Neural crest cell (in vitro differentiated cells): ENCODE data around the gene PCNX2. TPM values are rescaled to one million over a fixed set of nuclear protein-coding genes. Genes with fewer than 3 reads are reported as not detected.

Source experiments
- DNase-seq: peaks from one replicate; pipeline ENCODE4 v3.0.0; 2021; ENCODE audit warnings: low read depth, mixed read lengths, low spot score
- H3K27ac Mint-ChIP-seq: one replicate; pipeline ENCODE4 v1.8.0; 2021; ENCODE audit warnings: mild to moderate bottlenecking, mixed read lengths; ENCODE audit not compliant: unreplicated experiment
- H3K27me3 Mint-ChIP-seq: 2 replicates; pipeline ENCODE4 v1.8.0; 2021; ENCODE audit warnings: low read depth, mild to moderate bottlenecking, mixed read lengths
- H3K36me3 Mint-ChIP-seq: 2 replicates; pipeline ENCODE4 v1.8.0; 2021; ENCODE audit warnings: low read depth, mild to moderate bottlenecking, mixed read lengths
- H3K4me1 Mint-ChIP-seq: 2 replicates; pipeline ENCODE4 v1.8.0; 2021; ENCODE audit warnings: mixed read lengths
- H3K4me3 Mint-ChIP-seq: one replicate; pipeline ENCODE4 v1.8.0; 2021; ENCODE audit warnings: mild to moderate bottlenecking, mixed read lengths
- H3K9me3 Mint-ChIP-seq: 2 replicates; pipeline ENCODE4 v1.8.0; 2021; ENCODE audit warnings: mixed read lengths
- CTCF ChIP-seq: fragments of 200-600 bp; sonication (generic); conservative IDR thresholded peaks from 2 replicates; pipeline ENCODE4 v1.5.0; 2021; ENCODE audit warnings: antibody characterized with exemption, mild to moderate bottlenecking
- total RNA-seq: library from RNA; stranded (reverse); gene quantifications from 2 replicates; pipeline ENCODE4 v1.2.1, GENCODE V29; 2021

Gene PCNX2
- total RNA-seq, 1 donor from 2014 or later, result 13.6 TPM

- H3K4me1 Mint-ChIP-seq, result peaks cover under 1% of the 10 kb centered on the region
- peaks cover 45% of the 10 kb centered on the region for H3K27me3 Mint-ChIP-seq
- TF ChIP-seq CTCF, result no peak
- no peak overlapping the region for H3K4me3 Mint-ChIP-seq
- DNase-seq, result no peak
- H3K9me3 Mint-ChIP-seq, result no peaks in the 10 kb centered on the region
- no peaks in the 10 kb centered on the region for H3K36me3 Mint-ChIP-seq
- no peak overlapping the region for H3K27ac Mint-ChIP-seq
Observed at GRCh38 chr1:233333086-233333485, 37.6 kb upstream of the PCNX2 start.

GRCh38 chr1:233331676-233332519, 36.4 kb upstream of the PCNX2 start:
- H3K4me1 Mint-ChIP-seq, result no peaks in the 10 kb centered on the region
- no peak for DNase-seq
- H3K9me3 Mint-ChIP-seq, result no peaks in the 10 kb centered on the region
- no peak for TF ChIP-seq CTCF
- H3K36me3 Mint-ChIP-seq, result no peaks in the 10 kb centered on the region
- no peak overlapping the region for H3K4me3 Mint-ChIP-seq
- H3K27me3 Mint-ChIP-seq, result peaks cover 46% of the 10 kb centered on the region
- H3K27ac Mint-ChIP-seq, result no peak overlapping the region

GRCh38 chr1:233328142-233328921, 32.8 kb upstream of the PCNX2 start:
- Mint-ChIP-seq H3K27ac (no peak overlapping the region), H3K27me3 (peaks cover 63% of the 10 kb centered on the region), H3K4me3 (peak overlapping the region; percentile 83), H3K4me1 (no peaks in the 10 kb centered on the region), H3K9me3 (no peaks in the 10 kb centered on the region), H3K36me3 (no peaks in the 10 kb centered on the region)
- no peak for TF ChIP-seq CTCF
- no peak for DNase-seq

- Mint-ChIP-seq H3K27me3 (peaks cover 66% of the 10 kb centered on the region), H3K4me1 (no peaks in the 10 kb centered on the region), H3K36me3 (no peaks in the 10 kb centered on the region), H3K4me3 (peak within 1 kb of the TSS; percentile 82), H3K27ac (no peak within 1 kb of the TSS), H3K9me3 (no peaks in the 10 kb centered on the region)
- no peak for DNase-seq
- TF ChIP-seq CTCF, result no peak
Observed at GRCh38 chr1:233327651-233328141, 32.2 kb upstream of the PCNX2 start, which contains the start of gene MAP3K21. Gene MAP3K21 (plus strand): TSS chr1:233327724. CDS start chr1:233328029, 305 bp downstream.

DNA sequence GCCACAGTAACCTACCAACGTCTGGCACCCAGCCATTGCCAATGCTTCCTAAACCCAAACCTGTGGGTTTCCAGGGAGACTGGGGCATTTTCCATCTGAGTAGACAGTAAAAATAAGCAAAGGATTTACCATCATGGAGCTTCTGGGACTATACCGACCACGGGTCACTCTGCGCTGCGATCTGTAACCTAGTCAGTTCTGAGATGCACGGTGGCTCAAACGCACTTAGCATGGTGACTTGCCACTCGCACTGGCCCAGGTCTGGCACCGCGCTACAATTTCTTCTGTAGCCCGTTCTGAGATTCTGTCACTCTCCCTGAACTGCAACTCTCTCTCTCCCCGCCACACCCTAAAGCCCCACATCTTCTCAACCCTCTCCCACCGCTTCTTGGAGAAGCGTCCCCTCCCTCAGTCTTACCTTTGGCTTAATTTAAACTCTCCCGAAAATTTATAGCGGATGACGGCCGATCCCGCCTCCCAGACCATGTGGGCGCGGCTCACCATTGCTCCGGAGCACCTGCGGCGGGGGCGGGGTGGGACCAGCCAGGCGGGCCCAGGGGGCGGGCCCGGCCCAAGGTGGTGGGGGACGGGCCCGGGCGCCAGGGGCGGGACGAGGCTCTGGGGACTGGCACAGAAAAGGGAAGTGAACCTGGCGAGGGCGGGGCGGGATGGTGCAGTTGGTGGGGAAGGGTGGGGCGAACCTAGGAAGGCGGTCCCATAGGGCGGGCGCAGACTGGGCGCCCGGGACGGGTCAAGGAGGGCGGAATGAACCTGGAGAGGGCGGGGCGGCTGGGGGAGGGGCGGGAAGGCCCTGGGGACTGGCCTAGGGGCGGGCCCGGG, 31.5 kb upstream of the PCNX2 start:
- H3K4me1 Mint-ChIP-seq, result no peaks in the 10 kb centered on the region
- H3K4me3 Mint-ChIP-seq, result peak overlapping the region; percentile 82
- peaks cover 68% of the 10 kb centered on the region for H3K27me3 Mint-ChIP-seq
- H3K36me3 Mint-ChIP-seq, result no peaks in the 10 kb centered on the region
- no peak for TF ChIP-seq CTCF
- no peak for DNase-seq
- no peak overlapping the region for H3K27ac Mint-ChIP-seq
- H3K9me3 Mint-ChIP-seq, result no peaks in the 10 kb centered on the region
